K562 (cell line): ENCODE measurements around the gene RNF13. TPM values are rescaled to one million over a fixed set of nuclear protein-coding genes. Genes with fewer than 3 reads are reported as not detected.

Experiments
- CEBPZ ChIP-seq: fragments of 150-350 bp; IDR thresholded peaks from 2 replicates; pipeline ENCODE4 v1.6.1; 2014; ENCODE audit warnings: low read depth, mild to moderate bottlenecking, low read length, borderline replicate concordance
- DEAF1 ChIP-seq: fragments of 450-650 bp; formaldehyde crosslinking; IDR thresholded peaks from 2 replicates; pipeline ENCODE4 v1.4.0; 2020; ENCODE audit warnings: mild to moderate bottlenecking, moderate library complexity
- KLF10 ChIP-seq: fragments of 250-450 bp; sonication (Bioruptor Pico); IDR thresholded peaks from 2 replicates; pipeline ENCODE4 v1.6.1; 2021; ENCODE audit warnings: matching md5 sums
- NEUROD1 ChIP-seq: fragments of 150-350 bp; IDR thresholded peaks from 2 replicates; pipeline ENCODE4 v1.6.1; 2014; ENCODE audit warnings: borderline replicate concordance, low read length, low read depth; ENCODE audit not compliant: partially characterized antibody
- SP2 ChIP-seq: IDR thresholded peaks from 2 replicates; pipeline ENCODE4 v1.6.1; 2011; ENCODE audit warnings: mild to moderate bottlenecking, low read depth, low read length, moderate library complexity; ENCODE audit not compliant: poor library complexity, severe bottlenecking; ENCODE audit errors: extremely low read depth
- ZFP30 ChIP-seq: fragments of 250-450 bp; sonication (Bioruptor Pico); IDR thresholded peaks from 2 replicates; pipeline ENCODE4 v1.8.0; 2022; ENCODE audit warnings: moderate library complexity, mild to moderate bottlenecking, inconsistent platforms, borderline replicate concordance
- ZNF347 ChIP-seq: fragments of 450-650 bp; formaldehyde crosslinking; IDR thresholded peaks from 2 replicates; pipeline ENCODE4 v1.4.0; 2020; ENCODE audit warnings: low read depth, mild to moderate bottlenecking, moderate library complexity
- ZNF778 ChIP-seq: fragments of 450-650 bp; formaldehyde crosslinking; IDR thresholded peaks from 2 replicates; pipeline ENCODE4 v1.4.0; 2020; ENCODE audit warnings: mild to moderate bottlenecking, moderate library complexity
- polyA plus RNA-seq, 8 experiments: library from polyadenylated mRNA; depleted of rRNA in 4 of 8; stranded (reverse) in 5 of 8; unstranded in 3 of 8; fragments of >200 nt; fragmentation: Nextera tagmentation in 2 of 8; fragmentation: Illumina TruSeq in 1 of 8; extraction: Ambion mirVana in 2 of 8; extraction: Trizol in 1 of 8; gene quantifications; 2 replicates each; pipeline versions ENCODE4 v1.2.1 to v1.2.3, GENCODE V29; 2011 to 2014; ENCODE audit warnings: inconsistent platforms in 1 of 8, missing spikeins in 1 of 8
- total RNA-seq, 7 experiments: library from RNA; depleted of rRNA in 6 of 7; stranded (reverse); fragments of >200 nt in 6 of 7; fragmentation: Illumina TruSeq in 2 of 7; extraction: Trizol in 2 of 7; gene quantifications; 2 replicates each; pipeline versions ENCODE4 v1.2.1 to v1.2.3, GENCODE V29; 2011 to 2021; ENCODE audit warnings: low replicate concordance in 1 of 7
- TF ChIP-seq, protein P1 (sequence below): fragments of 250-450 bp; sonication (Bioruptor Pico); IDR thresholded peaks from 2 replicates; pipeline ENCODE4 v1.6.1; 2021; ENCODE audit warnings: mild to moderate bottlenecking
- TF ChIP-seq, protein P2 (sequence below): fragments of 250-450 bp; sonication (Bioruptor Pico); IDR thresholded peaks from 2 replicates; pipeline ENCODE4 v1.8.0; 2022; ENCODE audit warnings: moderate library complexity, mild to moderate bottlenecking, inconsistent platforms

RNF13 gene
- total and polyA plus RNA-seq, 9 of the 15 experiments (the other 6 are each of a cell fraction or from before 2014, with no cell fraction given), result 12.7 to 35.8 (median 18.9) TPM

DNA sequence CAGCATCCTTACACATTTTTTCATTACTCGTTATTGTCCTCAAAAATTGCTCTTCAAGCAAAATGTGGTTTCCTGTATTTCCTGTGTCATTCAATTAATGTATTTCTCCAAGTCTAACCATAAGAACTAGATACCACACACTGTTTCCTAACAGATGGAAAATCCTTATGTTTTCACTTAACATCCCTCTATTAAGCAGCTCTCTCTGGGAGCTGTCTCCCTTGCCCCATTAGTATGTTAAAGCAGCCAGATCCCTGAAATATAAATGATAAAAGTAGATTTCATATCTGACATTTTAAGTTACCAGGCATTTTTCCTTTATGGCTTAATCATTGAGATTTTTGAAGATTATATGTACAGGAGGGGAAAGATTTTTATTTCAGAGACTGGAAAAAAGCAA, 141.8 kb downstream of the RNF13 start (continued):
- TF ChIP-seq CEBPZ (no peak), ZFP30 (CRISPR knock-in tag) (no peak), KLF10 (CRISPR knock-in tag) (no peak), DEAF1 (CRISPR knock-in tag) (no peak), NEUROD1 (no peak), ZNF778 (CRISPR knock-in tag) (no peak), SP2 (no peak), ZNF347 (CRISPR knock-in tag) (no peak)
- TF ChIP-seq, protein P1, sequence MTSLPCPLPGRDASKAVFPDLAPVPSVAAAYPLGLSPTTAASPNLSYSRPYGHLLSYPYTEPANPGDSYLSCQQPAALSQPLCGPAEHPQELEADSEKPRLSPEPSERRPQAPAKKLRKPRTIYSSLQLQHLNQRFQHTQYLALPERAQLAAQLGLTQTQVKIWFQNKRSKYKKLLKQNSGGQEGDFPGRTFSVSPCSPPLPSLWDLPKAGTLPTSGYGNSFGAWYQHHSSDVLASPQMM (CRISPR knock-in tag), result no peak
- TF ChIP-seq, protein P2, sequence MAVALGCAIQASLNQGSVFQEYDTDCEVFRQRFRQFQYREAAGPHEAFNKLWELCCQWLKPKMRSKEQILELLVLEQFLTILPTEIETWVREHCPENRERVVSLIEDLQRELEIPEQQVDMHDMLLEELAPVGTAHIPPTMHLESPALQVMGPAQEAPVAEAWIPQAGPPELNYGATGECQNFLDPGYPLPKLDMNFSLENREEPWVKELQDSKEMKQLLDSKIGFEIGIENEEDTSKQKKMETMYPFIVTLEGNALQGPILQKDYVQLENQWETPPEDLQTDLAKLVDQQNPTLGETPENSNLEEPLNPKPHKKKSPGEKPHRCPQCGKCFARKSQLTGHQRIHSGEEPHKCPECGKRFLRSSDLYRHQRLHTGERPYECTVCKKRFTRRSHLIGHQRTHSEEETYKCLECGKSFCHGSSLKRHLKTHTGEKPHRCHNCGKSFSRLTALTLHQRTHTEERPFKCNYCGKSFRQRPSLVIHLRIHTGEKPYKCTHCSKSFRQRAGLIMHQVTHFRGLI (CRISPR knock-in tag), result no peak
